ENCODE measurements around the gene DMD.

Gene DMD

DNA sequence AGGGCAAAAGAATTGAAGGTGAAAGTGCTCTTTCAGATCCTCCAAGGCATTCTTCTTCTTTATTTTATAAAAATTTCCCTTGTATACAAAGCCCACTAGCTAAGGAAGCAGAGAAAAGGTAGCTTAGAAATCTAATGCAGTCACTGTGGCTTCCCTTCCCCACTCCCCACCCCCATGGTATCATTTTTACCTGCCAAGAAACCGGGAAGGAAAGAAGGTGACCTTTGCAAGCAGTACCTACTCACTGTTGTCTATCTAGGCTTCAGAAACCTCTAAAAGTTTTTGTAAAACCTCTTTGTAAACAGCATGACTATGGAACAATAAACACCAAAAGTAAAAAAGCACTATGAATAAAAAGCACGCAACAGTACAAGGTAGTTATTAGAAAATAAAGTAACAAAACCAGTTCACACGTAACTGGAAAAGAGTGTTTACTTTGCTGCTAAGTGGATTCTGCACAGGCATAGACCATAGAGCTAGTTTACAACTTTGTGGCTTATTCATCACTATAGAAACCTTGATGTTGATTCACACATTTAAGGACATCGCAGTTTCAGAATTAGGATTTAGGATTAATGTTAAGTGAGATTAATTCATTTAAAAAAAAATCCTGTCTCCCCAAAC is 2029.9 kb downstream of the DMD start:
- H3K4me3 ChIP-seq (ENCODE audit: low read depth, low read length) = no peak overlapping the region
- TF ChIP-seq CTCF (conservative IDR thresholded peaks at IDR 0.05; ENCODE audit: low read depth, low read length) = no peak
- no peak for DNase-seq (ENCODE audit: low read depth)

- DNase-seq (ENCODE audit: low read depth) = no peak
- no peak for TF ChIP-seq CTCF (conservative IDR thresholded peaks at IDR 0.05; ENCODE audit: low read depth, low read length)
Measured at GRCh38 chrX:31179203-31179602, 2032.1 kb downstream of the DMD start.

GRCh38 chrX:31178769-31179125 is 2032.6 kb downstream of the DMD start:
- TF ChIP-seq CTCF (conservative IDR thresholded peaks at IDR 0.05; ENCODE audit: low read depth, low read length) = no peak
- H3K4me3 ChIP-seq (ENCODE audit: low read depth, low read length) = no peak overlapping the region
- DNase-seq (ENCODE audit: low read depth) = no peak

More at GRCh38 chrX:31179203-31179602, 2032.1 kb downstream of the DMD start:
- no peak overlapping the region for H3K4me3 ChIP-seq (ENCODE audit: low read depth, low read length)

DNA sequence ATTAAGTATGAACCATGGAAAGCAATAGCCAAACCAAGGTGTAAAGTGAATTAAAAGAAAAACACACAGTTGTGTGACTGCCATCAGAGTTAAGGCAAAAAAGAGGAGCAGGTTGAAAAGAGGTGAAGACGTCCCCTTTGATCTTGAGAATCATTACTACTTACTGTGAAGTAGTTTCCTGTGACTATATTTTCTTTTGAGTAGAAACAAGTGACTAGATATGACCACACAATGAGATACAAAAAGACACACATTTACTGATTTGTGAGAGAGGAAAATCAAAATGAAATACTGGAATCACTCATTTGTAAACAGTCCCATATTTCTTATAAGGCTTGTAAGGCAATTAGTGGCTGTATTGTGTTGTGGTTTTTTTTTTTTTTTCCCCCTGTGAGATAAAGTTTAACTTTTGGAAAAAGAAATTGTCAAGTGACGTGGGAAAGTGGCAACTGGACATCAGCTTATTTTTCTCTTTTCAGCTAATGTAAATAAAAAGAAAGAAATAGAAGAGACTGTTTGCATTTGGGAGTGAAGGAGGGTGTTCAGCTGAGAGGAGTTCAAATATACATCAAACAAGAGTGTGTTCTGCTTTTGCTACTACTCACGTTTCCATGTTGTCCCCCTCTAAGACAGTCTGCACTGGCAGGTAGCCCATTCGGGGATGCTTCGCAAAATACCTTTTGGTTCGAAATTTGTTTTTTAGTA is 2033.1 kb downstream of the DMD start:
- DNase-seq (ENCODE audit: low read depth) = no peak
- H3K4me3 ChIP-seq (ENCODE audit: low read depth, low read length) = no peak overlapping the region
- no peak for TF ChIP-seq CTCF (conservative IDR thresholded peaks at IDR 0.05; ENCODE audit: low read depth, low read length)

- DNase-seq (ENCODE audit: low read depth) = no peak
- no peak for TF ChIP-seq CTCF (conservative IDR thresholded peaks at IDR 0.05; ENCODE audit: low read depth, low read length)
- H3K4me3 ChIP-seq (ENCODE audit: low read depth, low read length) = no peak overlapping the region
Measured at GRCh38 chrX:31170792-31171191, 2040.6 kb downstream of the DMD start.

- DNase-seq (ENCODE audit: low read depth) = no peak
- TF ChIP-seq CTCF (conservative IDR thresholded peaks at IDR 0.05; ENCODE audit: low read depth, low read length) = no peak
- no peak overlapping the region for H3K4me3 ChIP-seq (ENCODE audit: low read depth, low read length)
Measured at GRCh38 chrX:31168551-31168950, 2042.8 kb downstream of the DMD start.

GRCh38 chrX:31166832-31167231 is 2044.5 kb downstream of the DMD start:
- no peak for DNase-seq (ENCODE audit: low read depth)
- TF ChIP-seq CTCF (conservative IDR thresholded peaks at IDR 0.05; ENCODE audit: low read depth, low read length) = no peak
- no peak overlapping the region for H3K4me3 ChIP-seq (ENCODE audit: low read depth, low read length)
